ENCODE measurements around the gene ADAMTS3.

Gene ADAMTS3

GRCh38 chr4:72567036-72567435 lies 2.0 kb downstream of the ADAMTS3 start:
- TF ChIP-seq NFIC (IDR thresholded peaks at IDR 0.05) (no peak), USF1 (IDR thresholded peaks at IDR 0.05) (no peak), MAX (IDR thresholded peaks at IDR 0.05) (no peak), TEAD4 (IDR thresholded peaks at IDR 0.05) (no peak), YY1 (IDR thresholded peaks at IDR 0.05; ENCODE audit: low read depth) (no peak), TAF1 (IDR thresholded peaks at IDR 0.05; ENCODE audit: low read depth) (no peak), EGR1 (IDR thresholded peaks at IDR 0.05) (no peak), EP300 (IDR thresholded peaks at IDR 0.05; ENCODE audit: borderline replicate concordance) (no peak), ZBTB7A (IDR thresholded peaks at IDR 0.05; ENCODE audit: low read depth) (no peak), CREB1 (IDR thresholded peaks at IDR 0.05; ENCODE audit: low read depth) (no peak), FOXM1 (IDR thresholded peaks at IDR 0.05; ENCODE audit: borderline replicate concordance, low read depth) (no peak), TCF12 (IDR thresholded peaks at IDR 0.05; ENCODE audit: low read depth) (no peak), CEBPB (IDR thresholded peaks at IDR 0.05) (no peak), RAD21 (IDR thresholded peaks at IDR 0.05; ENCODE audit: low read depth) (no peak), REST (IDR thresholded peaks at IDR 0.05; ENCODE audit: low read depth) (no peak)

- TF ChIP-seq CEBPB (IDR thresholded peaks at IDR 0.05), result no peak
- TF ChIP-seq TEAD4 (IDR thresholded peaks at IDR 0.05), result no peak
- TF ChIP-seq NFIC (IDR thresholded peaks at IDR 0.05), result no peak
- TF ChIP-seq ZBTB7A (IDR thresholded peaks at IDR 0.05; ENCODE audit: low read depth), result no peak
- no peak for TF ChIP-seq YY1 (IDR thresholded peaks at IDR 0.05; ENCODE audit: low read depth)
- TF ChIP-seq EGR1 (IDR thresholded peaks at IDR 0.05), result no peak
- TF ChIP-seq TAF1 (IDR thresholded peaks at IDR 0.05; ENCODE audit: low read depth), result no peak
- TF ChIP-seq RAD21 (IDR thresholded peaks at IDR 0.05; ENCODE audit: low read depth), result no peak
- TF ChIP-seq REST (IDR thresholded peaks at IDR 0.05; ENCODE audit: low read depth), result no peak
- TF ChIP-seq USF1 (IDR thresholded peaks at IDR 0.05), result no peak
- TF ChIP-seq FOXM1 (IDR thresholded peaks at IDR 0.05; ENCODE audit: borderline replicate concordance, low read depth), result no peak
These were observed 2.5 kb downstream of the ADAMTS3 start for GRCh38 chr4:72566464-72566972.

GRCh38 chr4:72564789-72565188 lies 4.2 kb downstream of the ADAMTS3 start:
- TF ChIP-seq EGR1 (IDR thresholded peaks at IDR 0.05), result no peak
- no peak for TF ChIP-seq USF1 (IDR thresholded peaks at IDR 0.05)
- no peak for TF ChIP-seq YY1 (IDR thresholded peaks at IDR 0.05; ENCODE audit: low read depth)
- TF ChIP-seq REST (IDR thresholded peaks at IDR 0.05; ENCODE audit: low read depth), result no peak
- no peak for TF ChIP-seq CREB1 (IDR thresholded peaks at IDR 0.05; ENCODE audit: low read depth)
- TF ChIP-seq TEAD4 (IDR thresholded peaks at IDR 0.05), result no peak

GRCh38 chr4:72564184-72564583 lies 4.8 kb downstream of the ADAMTS3 start:
- TF ChIP-seq RAD21 (IDR thresholded peaks at IDR 0.05; ENCODE audit: low read depth), result no peak

- TF ChIP-seq MAX (IDR thresholded peaks at IDR 0.05), result no peak
- no peak for TF ChIP-seq YY1 (IDR thresholded peaks at IDR 0.05; ENCODE audit: low read depth)
- TF ChIP-seq CREB1 (IDR thresholded peaks at IDR 0.05; ENCODE audit: low read depth), result no peak
- no peak for TF ChIP-seq USF1 (IDR thresholded peaks at IDR 0.05)
- TF ChIP-seq ZBTB7A (IDR thresholded peaks at IDR 0.05; ENCODE audit: low read depth), result no peak
- no peak for TF ChIP-seq TEAD4 (IDR thresholded peaks at IDR 0.05)
- no peak for TF ChIP-seq EGR1 (IDR thresholded peaks at IDR 0.05)
- TF ChIP-seq REST (IDR thresholded peaks at IDR 0.05; ENCODE audit: low read depth), result no peak
- no peak for TF ChIP-seq TAF1 (IDR thresholded peaks at IDR 0.05; ENCODE audit: low read depth)
- TF ChIP-seq CEBPB (IDR thresholded peaks at IDR 0.05), result no peak
- no peak for TF ChIP-seq TCF12 (IDR thresholded peaks at IDR 0.05; ENCODE audit: low read depth)
- TF ChIP-seq EP300 (IDR thresholded peaks at IDR 0.05; ENCODE audit: borderline replicate concordance), result no peak
- no peak for TF ChIP-seq RAD21 (IDR thresholded peaks at IDR 0.05; ENCODE audit: low read depth)
- no peak for TF ChIP-seq FOXM1 (IDR thresholded peaks at IDR 0.05; ENCODE audit: borderline replicate concordance, low read depth)
- TF ChIP-seq NFIC (IDR thresholded peaks at IDR 0.05), result no peak
These were observed 10.4 kb downstream of the ADAMTS3 start for GRCh38 chr4:72558655-72559054.
